A673 (cell line): ENCODE results near the gene IL17REL. TPM values are rescaled to one million over a fixed set of nuclear protein-coding genes. Genes with fewer than 3 reads are reported as not detected.

ENCODE experiments used
- Bru-seq: library from RNA; stranded (reverse); fragments of 400-500 nt; gene quantifications from one replicate; lab custom pipeline; 2021; lab: Mats Ljungman, UMichigan
- BruChase-seq, 2 experiments: library from RNA; stranded (reverse); fragments of 400-500 nt; gene quantifications; one replicate each; lab custom pipeline; 2021; lab: Mats Ljungman, UMichigan
- BruUV-seq: library from RNA; stranded (reverse); fragments of 400-500 nt; replicated peaks from 2 replicates; lab custom pipeline; 2021; lab: Mats Ljungman, UMichigan
- CTCF ChIA-PET: fragments of 300-600 bp; sonication (Branson Sonifier 250); formaldehyde crosslinking; loops from one replicate; lab custom pipeline; 2022; ENCODE audit warnings: antibody characterized with exemption; lab: Charles Lee
- POLR2A ChIA-PET: fragments of 300-600 bp; sonication (Branson Sonifier 250); formaldehyde crosslinking; loops from one replicate; lab custom pipeline; 2022; ENCODE audit warnings: antibody characterized with exemption; ENCODE audit not compliant: low non-redundant PET; lab: Charles Lee
- DNase-seq: peaks from one replicate; pipeline ENCODE4 v3.0.0-alpha.2; 2015; ENCODE audit warnings: low spot score
- H3K27ac ChIP-seq: fragments of 200-600 bp; sonication (generic); 2 replicates; pipeline ENCODE4 v1.5.1; 2016; ENCODE audit warnings: mixed run types, low read depth, mild to moderate bottlenecking, mixed read lengths, antibody characterized with exemption, low read length; ENCODE audit not compliant: poor library complexity, severe bottlenecking
- H3K27me3 ChIP-seq: fragments of 200-600 bp; sonication (generic); replicated peaks from 2 replicates; pipeline ENCODE4 v1.6.1; 2017; ENCODE audit warnings: mixed run types, low read depth, mild to moderate bottlenecking, mixed read lengths, antibody characterized with exemption, low read length; ENCODE audit not compliant: insufficient read depth, poor library complexity
- H3K36me3 ChIP-seq: fragments of 200-600 bp; sonication (generic); 2 replicates; pipeline ENCODE4 v1.6.1; 2016; ENCODE audit warnings: mixed run types, mild to moderate bottlenecking, mixed read lengths, antibody characterized with exemption, low read length; ENCODE audit not compliant: insufficient read depth, poor library complexity, severe bottlenecking
- H3K4me1 ChIP-seq: fragments of 200-600 bp; sonication (generic); 2 replicates; pipeline ENCODE4 v1.6.1; 2017; ENCODE audit warnings: mixed run types, mild to moderate bottlenecking, mixed read lengths, antibody characterized with exemption, low read length; ENCODE audit not compliant: insufficient read depth, poor library complexity, severe bottlenecking
- H3K4me3 ChIP-seq: fragments of 200-600 bp; sonication (generic); 2 replicates; pipeline ENCODE4 v1.5.1; 2016; ENCODE audit warnings: low read depth, mixed run types, mild to moderate bottlenecking, mixed read lengths, low read length; ENCODE audit not compliant: poor library complexity, severe bottlenecking
- H3K9me3 ChIP-seq: fragments of 200-600 bp; sonication (generic); 2 replicates; pipeline ENCODE4 v1.6.1; 2016; ENCODE audit warnings: mixed run types, low read depth, mild to moderate bottlenecking, mixed read lengths, antibody characterized with exemption, low read length; ENCODE audit not compliant: poor library complexity, severe bottlenecking
- EZH2 ChIP-seq: fragments of 200-600 bp; sonication (generic); IDR thresholded peaks from 2 replicates; pipeline ENCODE4 v1.6.1; 2017; ENCODE audit warnings: borderline replicate concordance, low read depth, mild to moderate bottlenecking, mixed read lengths, antibody characterized with exemption, low read length; ENCODE audit not compliant: poor library complexity, severe bottlenecking
- intact Hi-C: fragments of 100-400 bp; cut with micrococcal nuclease; formaldehyde crosslinking; loops from one replicate; pipeline ENCODE4 v1.10.0; 2022; ENCODE audit not compliant: unreplicated experiment
- long read RNA-seq: library from polyadenylated mRNA; stranded (forward); transcript quantifications from one replicate; pipeline ENCODE4 v2.0.0, GENCODE V29; 2022
- total RNA-seq: library from RNA; stranded (reverse); gene quantifications from 2 replicates; pipeline ENCODE4 v1.2.3, GENCODE V29; 2021
- TF ChIP-seq, protein P1 (sequence below): fragments of 300-800, 200-600 bp; sonication (generic); conservative IDR thresholded peaks from 2 replicates; pipeline ENCODE4 v1.5.1; 2017; ENCODE audit warnings: low read depth, mild to moderate bottlenecking, antibody characterized with exemption, low read length, moderate library complexity, mixed read lengths

The IL17REL gene
- total RNA-seq, result not detected in 2 replicates
- Bru-seq, nascent RNA, result percentile 5 among the genes with signal in this experiment
- not detected for BruChase-seq, experiment 1, labeled RNA remaining after a 2-hour chase
- BruChase-seq, experiment 2, labeled RNA remaining after a 6-hour chase, result not detected
- long read RNA-seq, result 0 reads

DNA sequence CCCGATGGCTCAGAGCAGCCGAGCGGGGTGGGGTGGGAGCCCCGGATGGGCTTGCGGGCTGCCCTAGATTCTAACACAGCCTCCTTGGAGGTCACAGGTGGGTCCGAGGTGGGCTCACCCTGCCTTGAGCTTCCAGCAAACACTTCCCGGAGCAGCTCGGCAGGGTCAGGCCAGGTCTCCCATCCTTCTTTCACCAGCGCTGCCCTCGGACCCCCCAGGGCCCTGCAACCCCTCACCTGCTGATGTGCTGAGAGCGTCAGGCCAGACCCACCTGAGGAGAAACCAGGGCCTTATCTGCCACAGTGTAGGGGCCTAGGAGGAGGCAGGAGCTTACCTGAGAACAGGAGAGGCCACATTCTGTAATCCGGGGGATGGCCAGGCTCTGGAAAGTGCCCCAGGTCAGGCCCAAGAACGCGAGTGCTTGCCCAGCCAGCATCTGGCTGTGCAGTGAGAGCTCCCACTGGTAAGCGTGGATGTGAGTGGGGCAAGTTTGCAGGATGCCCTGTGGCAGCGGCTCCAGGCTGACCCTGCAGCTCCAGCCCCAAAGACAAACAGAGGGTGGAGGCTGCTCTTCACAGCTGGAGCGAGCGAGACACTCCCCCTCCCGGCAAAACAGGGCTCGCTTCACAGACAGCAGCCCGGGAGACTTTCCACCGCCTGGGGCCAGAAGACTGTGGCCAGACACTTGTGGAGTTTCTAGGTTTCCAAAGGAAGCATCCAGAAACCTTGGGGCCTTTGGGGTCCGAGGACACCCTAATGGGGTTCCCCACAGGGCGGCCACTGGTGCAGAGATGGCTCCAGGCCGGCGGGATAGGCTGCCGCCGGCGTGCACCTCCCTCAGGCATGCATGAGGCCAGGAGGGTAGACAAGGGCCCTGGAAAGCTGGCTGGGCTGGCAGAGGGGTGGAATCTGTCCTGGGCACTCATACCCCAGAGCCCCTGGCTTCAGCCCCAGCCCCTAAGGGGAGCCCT is at the start of gene IL17REL:
TSS of gene IL17REL (minus strand) at position 555 of the 971 bp plus-strand sequence. CDS start at position 436, 119 bp downstream.
- Histone ChIP-seq H3K36me3 (no peaks in the 10 kb centered on the region), H3K4me3 (no peak within 1 kb of the TSS), H3K27me3 (no peaks in the 10 kb centered on the region), H3K27ac (no peak within 1 kb of the TSS), H3K9me3 (no peaks in the 10 kb centered on the region), H3K4me1 (peaks cover 11% of the 10 kb centered on the region)
- BruUV-seq, result no TSS peak
- peak; percentile 37 for DNase-seq
- POLR2A ChIA-PET, result no interaction called here
- TF ChIP-seq EZH2, result no peak
- TF ChIP-seq, protein P1, sequence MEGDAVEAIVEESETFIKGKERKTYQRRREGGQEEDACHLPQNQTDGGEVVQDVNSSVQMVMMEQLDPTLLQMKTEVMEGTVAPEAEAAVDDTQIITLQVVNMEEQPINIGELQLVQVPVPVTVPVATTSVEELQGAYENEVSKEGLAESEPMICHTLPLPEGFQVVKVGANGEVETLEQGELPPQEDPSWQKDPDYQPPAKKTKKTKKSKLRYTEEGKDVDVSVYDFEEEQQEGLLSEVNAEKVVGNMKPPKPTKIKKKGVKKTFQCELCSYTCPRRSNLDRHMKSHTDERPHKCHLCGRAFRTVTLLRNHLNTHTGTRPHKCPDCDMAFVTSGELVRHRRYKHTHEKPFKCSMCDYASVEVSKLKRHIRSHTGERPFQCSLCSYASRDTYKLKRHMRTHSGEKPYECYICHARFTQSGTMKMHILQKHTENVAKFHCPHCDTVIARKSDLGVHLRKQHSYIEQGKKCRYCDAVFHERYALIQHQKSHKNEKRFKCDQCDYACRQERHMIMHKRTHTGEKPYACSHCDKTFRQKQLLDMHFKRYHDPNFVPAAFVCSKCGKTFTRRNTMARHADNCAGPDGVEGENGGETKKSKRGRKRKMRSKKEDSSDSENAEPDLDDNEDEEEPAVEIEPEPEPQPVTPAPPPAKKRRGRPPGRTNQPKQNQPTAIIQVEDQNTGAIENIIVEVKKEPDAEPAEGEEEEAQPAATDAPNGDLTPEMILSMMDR, result no peak
- CTCF ChIA-PET, result interaction anchor here (0.7 to 1.6 kb wide), 2 partner anchors 18 to 1492 kb away, joined by 4 to 10 read pairs; no protein-coding TSS in a partner anchor
- intact Hi-C loops, result no loop called here

DNA sequence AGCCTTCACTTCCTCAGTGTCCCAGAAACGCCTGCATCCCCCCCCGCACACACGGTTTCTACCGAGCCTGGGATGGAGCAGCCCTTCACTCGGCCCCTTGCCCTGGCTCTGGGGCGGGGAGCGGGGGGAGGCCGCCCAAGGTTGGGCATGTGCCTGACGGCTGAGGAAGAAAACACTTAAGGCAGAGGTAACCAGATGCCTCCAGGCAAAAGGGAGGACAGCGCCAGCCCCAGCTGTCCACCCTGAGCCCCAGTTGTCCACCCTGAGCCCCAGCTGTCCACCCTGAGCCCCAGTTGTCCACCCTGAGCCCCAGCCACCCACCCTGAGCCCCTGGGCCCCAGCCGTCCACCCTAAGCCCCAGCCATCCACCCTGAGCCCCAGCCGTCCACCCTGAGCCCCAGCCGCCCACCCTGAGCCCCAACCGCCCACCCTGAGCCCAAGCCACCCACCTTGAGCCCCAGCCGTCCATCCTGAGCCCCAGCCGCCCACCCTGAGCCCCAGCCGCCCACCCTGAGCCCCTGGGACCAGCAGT is 49.3 kb upstream of the IL17REL start:
- POLR2A ChIA-PET, result no interaction called here
- intact Hi-C loops, result no loop called here
- H3K9me3 ChIP-seq, result no peaks in the 10 kb centered on the region
- H3K27me3 ChIP-seq, result peaks cover 20% of the 10 kb centered on the region
- TF ChIP-seq, protein P1, result no peak
- no peak for TF ChIP-seq EZH2
- no peak for DNase-seq
- no peak overlapping the region for H3K4me3 ChIP-seq
- BruUV-seq, result no TSS peak
- no peaks in the 10 kb centered on the region for H3K36me3 ChIP-seq
- CTCF ChIA-PET, result no interaction called here
- H3K4me1 ChIP-seq, result peaks cover 11% of the 10 kb centered on the region
- H3K27ac ChIP-seq, result no peak overlapping the region

DNA sequence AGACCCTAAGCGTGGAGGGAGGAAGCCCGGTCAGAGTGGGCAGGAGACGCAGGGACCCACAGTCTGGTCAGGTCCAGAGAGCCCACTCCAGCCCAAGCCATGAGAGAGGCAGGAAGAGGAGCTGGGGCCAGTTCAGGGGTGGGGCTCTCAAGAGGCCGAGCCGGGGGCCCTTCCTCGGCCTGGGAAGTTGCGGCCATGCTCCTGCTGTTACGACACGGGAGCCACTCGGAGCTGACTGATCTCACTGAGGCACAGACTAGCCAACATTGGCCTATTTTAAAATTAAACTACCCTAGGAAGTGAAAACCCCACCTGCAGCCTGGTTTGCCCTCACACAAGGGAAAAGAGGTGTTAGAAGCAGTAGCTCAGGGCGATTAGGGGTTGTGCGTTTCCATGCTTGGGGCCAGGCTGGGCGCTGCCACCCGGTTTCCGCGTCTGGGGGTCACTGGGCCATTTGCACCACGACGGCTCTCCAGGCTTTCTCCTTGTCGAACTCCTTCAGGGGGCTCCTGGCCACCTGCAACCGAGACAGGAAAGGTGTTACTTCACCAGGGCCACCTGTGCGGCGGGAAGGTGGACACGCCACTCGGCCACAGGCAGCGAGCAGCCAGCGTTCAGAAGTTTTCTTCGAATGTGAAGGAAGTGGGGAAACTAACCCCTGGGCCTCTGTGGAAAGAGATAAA is 48.7 kb upstream of the IL17REL start:
- DNase-seq, result no peak
- Histone ChIP-seq H3K36me3 (no peaks in the 10 kb centered on the region), H3K4me1 (peaks cover 11% of the 10 kb centered on the region), H3K27me3 (peaks cover 20% of the 10 kb centered on the region), H3K27ac (no peak overlapping the region), H3K9me3 (no peaks in the 10 kb centered on the region), H3K4me3 (no peak overlapping the region)
- intact Hi-C loops, result no loop called here
- no TSS peak for BruUV-seq
- TF ChIP-seq EZH2, result no peak
- TF ChIP-seq, protein P1, result no peak
- CTCF ChIA-PET, result no interaction called here
- POLR2A ChIA-PET, result no interaction called here
